ENCODE measurements around the gene PDGFA. TPM values are rescaled to one million over a fixed set of nuclear protein-coding genes. Genes with fewer than 3 reads are reported as not detected.

The PDGFA gene
- total and polyA plus RNA-seq, 2 experiments from 2014 or later = 35.6 to 43.1 TPM

DNA sequence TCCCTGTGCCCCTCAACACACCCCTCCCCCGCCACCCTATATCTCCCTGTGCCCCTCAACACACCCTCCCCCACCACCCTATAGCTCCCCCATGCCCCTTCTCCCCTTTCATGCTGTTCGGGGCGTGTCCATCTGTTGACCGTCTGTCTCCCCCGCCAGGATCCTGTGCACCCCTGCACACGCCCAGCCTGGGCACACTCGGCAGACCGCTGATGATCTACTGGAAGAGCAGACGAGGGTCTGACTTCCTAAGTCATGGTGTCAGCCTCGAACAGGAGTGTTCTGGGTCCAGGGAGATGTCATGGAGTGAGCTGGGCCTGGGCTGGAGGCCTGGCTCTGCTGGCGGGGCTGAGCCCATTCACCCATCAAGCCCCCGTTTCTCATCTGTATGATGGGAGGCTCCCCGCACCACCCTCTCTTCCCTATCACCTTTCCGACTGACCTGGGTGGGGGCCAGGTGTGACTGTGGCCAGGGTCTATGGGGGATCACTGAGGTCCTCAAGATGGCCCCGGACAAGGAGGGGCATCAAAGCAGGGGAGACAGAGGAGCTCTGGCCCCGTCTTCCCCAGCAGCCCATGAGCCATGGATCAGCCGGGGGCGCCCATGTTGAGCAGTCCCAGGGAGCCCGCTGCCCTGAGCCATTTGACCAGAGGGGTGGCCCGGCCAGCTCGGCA lies 48.3 kb downstream of the PDGFA start:
- H3K4me1 Mint-ChIP-seq = no peaks in the 10 kb centered on the region
- H3K4me3 Mint-ChIP-seq = no peak overlapping the region

More for the DNA sequence above, 48.3 kb downstream of the PDGFA start:
- DNase-seq (ENCODE audit: low spot score) (no peak), ATAC-seq (no peak)
- Histone ChIP-seq H3K27ac (ENCODE audit: low read depth) (no peak overlapping the region), H3K9me2 (ENCODE audit: insufficient read depth) (no peaks in the 10 kb centered on the region), H3F3A (replicated peaks; ENCODE audit: low read depth) (no peaks in the 10 kb centered on the region), H3K4me2 (no peak overlapping the region), H4K20me1 (replicated peaks; ENCODE audit: insufficient read depth) (no peaks in the 10 kb centered on the region), H3K4me1 (ENCODE audit: insufficient read depth) (no peaks in the 10 kb centered on the region), H3K79me2 (replicated peaks; ENCODE audit: insufficient read depth) (no peaks in the 10 kb centered on the region), H3K27me3 (ENCODE audit: insufficient read depth) (no peaks in the 10 kb centered on the region), H3K36me3 (ENCODE audit: insufficient read depth) (no peaks in the 10 kb centered on the region), H3K4me3 (no peak overlapping the region), H2AFZ (no peak overlapping the region)
- peaks cover 24% of the 10 kb centered on the region for H3K9me3 Mint-ChIP-seq
- TF ChIP-seq CREB1 (CRISPR knock-in tag; IDR thresholded peaks at IDR 0.05; ENCODE audit: low read depth) = no peak
- TF ChIP-seq POLR2AphosphoS5 (IDR thresholded peaks at IDR 0.05; ENCODE audit: low read depth) = no peak
- TF ChIP-seq ZNF331 (CRISPR knock-in tag; IDR thresholded peaks at IDR 0.05; ENCODE audit: low read depth) = no peak
- TF ChIP-seq, protein P1, sequence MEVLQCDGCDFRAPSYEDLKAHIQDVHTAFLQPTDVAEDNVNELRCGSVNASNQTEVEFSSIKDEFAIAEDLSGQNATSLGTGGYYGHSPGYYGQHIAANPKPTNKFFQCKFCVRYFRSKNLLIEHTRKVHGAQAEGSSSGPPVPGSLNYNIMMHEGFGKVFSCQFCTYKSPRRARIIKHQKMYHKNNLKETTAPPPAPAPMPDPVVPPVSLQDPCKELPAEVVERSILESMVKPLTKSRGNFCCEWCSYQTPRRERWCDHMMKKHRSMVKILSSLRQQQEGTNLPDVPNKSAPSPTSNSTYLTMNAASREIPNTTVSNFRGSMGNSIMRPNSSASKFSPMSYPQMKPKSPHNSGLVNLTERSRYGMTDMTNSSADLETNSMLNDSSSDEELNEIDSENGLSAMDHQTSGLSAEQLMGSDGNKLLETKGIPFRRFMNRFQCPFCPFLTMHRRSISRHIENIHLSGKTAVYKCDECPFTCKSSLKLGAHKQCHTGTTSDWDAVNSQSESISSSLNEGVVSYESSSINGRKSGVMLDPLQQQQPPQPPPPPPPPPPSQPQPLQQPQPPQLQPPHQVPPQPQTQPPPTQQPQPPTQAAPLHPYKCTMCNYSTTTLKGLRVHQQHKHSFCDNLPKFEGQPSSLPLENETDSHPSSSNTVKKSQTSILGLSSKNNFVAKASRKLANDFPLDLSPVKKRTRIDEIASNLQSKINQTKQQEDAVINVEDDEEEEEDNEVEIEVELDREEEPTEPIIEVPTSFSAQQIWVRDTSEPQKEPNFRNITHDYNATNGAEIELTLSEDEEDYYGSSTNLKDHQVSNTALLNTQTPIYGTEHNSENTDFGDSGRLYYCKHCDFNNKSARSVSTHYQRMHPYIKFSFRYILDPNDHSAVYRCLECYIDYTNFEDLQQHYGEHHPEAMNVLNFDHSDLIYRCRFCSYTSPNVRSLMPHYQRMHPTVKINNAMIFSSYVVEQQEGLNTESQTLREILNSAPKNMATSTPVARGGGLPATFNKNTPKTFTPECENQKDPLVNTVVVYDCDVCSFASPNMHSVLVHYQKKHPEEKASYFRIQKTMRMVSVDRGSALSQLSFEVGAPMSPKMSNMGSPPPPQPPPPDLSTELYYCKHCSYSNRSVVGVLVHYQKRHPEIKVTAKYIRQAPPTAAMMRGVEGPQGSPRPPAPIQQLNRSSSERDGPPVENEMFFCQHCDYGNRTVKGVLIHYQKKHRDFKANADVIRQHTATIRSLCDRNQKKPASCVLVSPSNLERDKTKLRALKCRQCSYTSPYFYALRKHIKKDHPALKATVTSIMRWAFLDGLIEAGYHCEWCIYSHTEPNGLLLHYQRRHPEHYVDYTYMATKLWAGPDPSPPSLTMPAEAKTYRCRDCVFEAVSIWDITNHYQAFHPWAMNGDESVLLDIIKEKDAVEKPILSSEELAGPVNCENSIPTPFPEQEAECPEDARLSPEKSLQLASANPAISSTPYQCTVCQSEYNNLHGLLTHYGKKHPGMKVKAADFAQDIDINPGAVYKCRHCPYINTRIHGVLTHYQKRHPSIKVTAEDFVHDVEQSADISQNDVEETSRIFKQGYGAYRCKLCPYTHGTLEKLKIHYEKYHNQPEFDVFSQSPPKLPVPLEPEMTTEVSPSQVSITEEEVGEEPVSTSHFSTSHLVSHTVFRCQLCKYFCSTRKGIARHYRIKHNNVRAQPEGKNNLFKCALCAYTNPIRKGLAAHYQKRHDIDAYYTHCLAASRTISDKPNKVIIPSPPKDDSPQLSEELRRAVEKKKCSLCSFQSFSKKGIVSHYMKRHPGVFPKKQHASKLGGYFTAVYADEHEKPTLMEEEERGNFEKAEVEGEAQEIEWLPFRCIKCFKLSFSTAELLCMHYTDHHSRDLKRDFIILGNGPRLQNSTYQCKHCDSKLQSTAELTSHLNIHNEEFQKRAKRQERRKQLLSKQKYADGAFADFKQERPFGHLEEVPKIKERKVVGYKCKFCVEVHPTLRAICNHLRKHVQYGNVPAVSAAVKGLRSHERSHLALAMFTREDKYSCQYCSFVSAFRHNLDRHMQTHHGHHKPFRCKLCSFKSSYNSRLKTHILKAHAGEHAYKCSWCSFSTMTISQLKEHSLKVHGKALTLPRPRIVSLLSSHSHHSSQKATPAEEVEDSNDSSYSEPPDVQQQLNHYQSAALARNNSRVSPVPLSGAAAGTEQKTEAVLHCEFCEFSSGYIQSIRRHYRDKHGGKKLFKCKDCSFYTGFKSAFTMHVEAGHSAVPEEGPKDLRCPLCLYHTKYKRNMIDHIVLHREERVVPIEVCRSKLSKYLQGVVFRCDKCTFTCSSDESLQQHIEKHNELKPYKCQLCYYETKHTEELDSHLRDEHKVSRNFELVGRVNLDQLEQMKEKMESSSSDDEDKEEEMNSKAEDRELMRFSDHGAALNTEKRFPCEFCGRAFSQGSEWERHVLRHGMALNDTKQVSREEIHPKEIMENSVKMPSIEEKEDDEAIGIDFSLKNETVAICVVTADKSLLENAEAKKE (CRISPR knock-in tag; IDR thresholded peaks at IDR 0.05) = no peak
- TF ChIP-seq, protein P2, sequence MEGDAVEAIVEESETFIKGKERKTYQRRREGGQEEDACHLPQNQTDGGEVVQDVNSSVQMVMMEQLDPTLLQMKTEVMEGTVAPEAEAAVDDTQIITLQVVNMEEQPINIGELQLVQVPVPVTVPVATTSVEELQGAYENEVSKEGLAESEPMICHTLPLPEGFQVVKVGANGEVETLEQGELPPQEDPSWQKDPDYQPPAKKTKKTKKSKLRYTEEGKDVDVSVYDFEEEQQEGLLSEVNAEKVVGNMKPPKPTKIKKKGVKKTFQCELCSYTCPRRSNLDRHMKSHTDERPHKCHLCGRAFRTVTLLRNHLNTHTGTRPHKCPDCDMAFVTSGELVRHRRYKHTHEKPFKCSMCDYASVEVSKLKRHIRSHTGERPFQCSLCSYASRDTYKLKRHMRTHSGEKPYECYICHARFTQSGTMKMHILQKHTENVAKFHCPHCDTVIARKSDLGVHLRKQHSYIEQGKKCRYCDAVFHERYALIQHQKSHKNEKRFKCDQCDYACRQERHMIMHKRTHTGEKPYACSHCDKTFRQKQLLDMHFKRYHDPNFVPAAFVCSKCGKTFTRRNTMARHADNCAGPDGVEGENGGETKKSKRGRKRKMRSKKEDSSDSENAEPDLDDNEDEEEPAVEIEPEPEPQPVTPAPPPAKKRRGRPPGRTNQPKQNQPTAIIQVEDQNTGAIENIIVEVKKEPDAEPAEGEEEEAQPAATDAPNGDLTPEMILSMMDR (conservative IDR thresholded peaks at IDR 0.05; ENCODE audit: low read depth in 2 of 2) = no peak
- no peak for TF ChIP-seq ZNF114 (CRISPR knock-in tag; IDR thresholded peaks at IDR 0.05)
- no peak for TF ChIP-seq EZH2 (IDR thresholded peaks at IDR 0.05; ENCODE audit: low read depth, unreplicated experiment)
- peaks cover 15% of the 10 kb centered on the region for H3K27me3 Mint-ChIP-seq (ENCODE audit: insufficient read depth, low read depth, poor library complexity)
- peaks cover 13% of the 10 kb centered on the region; the same call in 2 of the 3 replicates for H3K36me3 Mint-ChIP-seq (ENCODE audit: low read depth)
- H3K27ac Mint-ChIP-seq = no peak overlapping the region

Measured in GM23338 (cell line).